ENCODE data around the gene CACNB4.
A peak's percentile ranks its signal among the peaks of the same experiment; 100 is the strongest.

The CACNB4 gene

DNA sequence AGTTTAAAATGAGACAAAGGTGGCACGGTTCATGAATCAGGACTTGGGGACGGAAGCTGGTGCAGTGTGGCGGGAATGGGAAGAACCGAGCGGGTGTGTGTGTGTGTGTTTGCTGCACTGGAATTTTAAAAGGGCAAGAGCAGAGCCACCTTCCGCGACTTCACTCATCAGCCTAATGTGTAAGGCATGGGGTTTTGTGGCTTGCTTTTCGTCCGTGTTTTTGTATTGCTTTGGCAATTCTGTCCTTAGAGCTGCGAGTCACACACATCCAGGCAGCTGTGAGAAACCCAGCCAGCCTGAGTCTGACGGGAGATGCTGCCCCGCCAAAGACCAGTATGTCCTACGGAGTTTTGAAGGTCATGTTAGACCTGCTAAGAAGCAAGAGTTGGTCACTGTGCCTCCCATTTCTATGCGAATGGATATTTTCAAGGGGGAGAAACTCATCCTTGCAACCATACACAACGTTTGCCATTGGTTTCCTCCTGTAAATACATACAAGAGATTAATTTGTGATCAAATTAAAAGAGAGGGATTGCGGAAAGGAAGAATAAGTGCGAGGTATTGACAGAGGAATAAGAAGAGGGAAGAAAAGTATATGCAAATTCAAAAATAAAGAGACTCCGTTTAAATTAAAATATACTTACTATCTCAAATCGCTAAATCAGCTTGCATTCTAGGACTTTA lies 665 bp upstream of the CACNB4 start:
- TF ChIP-seq, protein P1, sequence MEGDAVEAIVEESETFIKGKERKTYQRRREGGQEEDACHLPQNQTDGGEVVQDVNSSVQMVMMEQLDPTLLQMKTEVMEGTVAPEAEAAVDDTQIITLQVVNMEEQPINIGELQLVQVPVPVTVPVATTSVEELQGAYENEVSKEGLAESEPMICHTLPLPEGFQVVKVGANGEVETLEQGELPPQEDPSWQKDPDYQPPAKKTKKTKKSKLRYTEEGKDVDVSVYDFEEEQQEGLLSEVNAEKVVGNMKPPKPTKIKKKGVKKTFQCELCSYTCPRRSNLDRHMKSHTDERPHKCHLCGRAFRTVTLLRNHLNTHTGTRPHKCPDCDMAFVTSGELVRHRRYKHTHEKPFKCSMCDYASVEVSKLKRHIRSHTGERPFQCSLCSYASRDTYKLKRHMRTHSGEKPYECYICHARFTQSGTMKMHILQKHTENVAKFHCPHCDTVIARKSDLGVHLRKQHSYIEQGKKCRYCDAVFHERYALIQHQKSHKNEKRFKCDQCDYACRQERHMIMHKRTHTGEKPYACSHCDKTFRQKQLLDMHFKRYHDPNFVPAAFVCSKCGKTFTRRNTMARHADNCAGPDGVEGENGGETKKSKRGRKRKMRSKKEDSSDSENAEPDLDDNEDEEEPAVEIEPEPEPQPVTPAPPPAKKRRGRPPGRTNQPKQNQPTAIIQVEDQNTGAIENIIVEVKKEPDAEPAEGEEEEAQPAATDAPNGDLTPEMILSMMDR (IDR thresholded peaks at IDR 0.05; ENCODE audit: low read depth, low read length, missing control alignments), result no peak
- DNase-seq (ENCODE audit: low read depth), result no peak
- in situ Hi-C loops (cut with HindIII; ENCODE audit: low sequenced_read_pairs), result no loop called here
- peak overlapping the region; percentile 57 for H3K4me3 ChIP-seq (ENCODE audit: low read depth, low read length)

DNA sequence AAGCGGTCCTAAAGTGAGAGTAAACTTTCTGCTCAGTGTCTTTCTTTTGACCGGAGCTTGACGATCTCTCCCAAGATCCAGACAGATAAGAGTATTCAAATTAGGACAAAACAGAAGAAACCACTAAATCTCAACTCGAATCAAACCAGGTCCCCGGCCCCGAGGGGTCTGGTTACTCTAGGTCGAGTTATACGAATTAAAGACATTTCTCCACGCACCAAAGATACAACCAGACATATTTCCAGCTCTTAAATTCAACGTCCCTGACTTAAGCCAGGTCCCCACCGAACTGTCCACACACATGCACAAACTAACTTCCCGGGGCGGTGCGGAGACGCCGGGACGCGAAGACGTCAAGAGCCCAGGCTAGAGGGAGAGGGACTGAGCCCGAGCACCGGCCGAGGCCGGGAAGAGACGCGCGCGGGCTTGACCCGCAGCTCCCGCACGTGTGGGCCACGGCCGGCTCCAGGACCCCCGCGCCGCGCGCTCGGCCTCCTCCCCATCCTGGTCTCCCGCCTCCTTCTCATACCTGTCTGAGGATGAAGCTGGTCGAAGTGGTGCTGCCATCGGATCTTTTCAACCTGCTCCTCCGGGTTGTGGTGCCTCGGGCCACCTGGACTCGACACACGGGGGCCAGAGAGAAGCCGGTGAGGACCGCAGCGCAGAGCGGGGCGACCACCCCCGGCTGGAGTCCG lies 896 bp downstream of the CACNB4 start:
- peak overlapping the region; percentile 57 for H3K4me3 ChIP-seq (ENCODE audit: low read depth, low read length)
- no peak for DNase-seq (ENCODE audit: low read depth)
- in situ Hi-C loops (cut with HindIII; ENCODE audit: low sequenced_read_pairs), result no loop called here
- TF ChIP-seq, protein P1 (IDR thresholded peaks at IDR 0.05; ENCODE audit: low read depth, low read length, missing control alignments), result no peak

DNA sequence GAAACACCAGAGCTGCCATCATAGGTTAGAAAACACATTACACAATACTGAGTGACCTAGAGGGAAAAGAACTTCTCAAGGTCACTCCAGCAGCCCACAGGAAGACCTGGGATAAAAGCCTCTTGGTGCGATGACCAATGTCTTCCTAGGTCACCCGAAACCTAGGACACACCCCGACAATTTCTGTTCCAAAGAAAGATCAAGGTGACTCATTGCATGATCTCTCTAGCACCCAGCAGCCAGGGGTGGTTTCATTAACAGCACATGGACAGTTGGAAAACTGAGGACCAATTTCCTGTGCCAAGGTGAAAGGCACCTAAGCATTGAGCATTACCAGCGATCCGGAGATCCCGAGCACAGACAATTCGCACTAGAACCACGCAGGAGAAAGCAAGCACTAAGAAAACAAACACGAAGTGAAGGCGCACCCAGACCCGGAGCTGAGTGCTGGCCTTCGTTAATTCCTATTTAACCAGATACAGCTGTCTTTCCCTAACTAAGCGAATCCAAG lies 1.5 kb downstream of the CACNB4 start:
- in situ Hi-C loops (cut with HindIII; ENCODE audit: low sequenced_read_pairs), result no loop called here
- H3K4me3 ChIP-seq (ENCODE audit: low read depth, low read length), result peak overlapping the region; percentile 57
- TF ChIP-seq, protein P1 (IDR thresholded peaks at IDR 0.05; ENCODE audit: low read depth, low read length, missing control alignments), result no peak
- DNase-seq (ENCODE audit: low read depth), result no peak

DNA sequence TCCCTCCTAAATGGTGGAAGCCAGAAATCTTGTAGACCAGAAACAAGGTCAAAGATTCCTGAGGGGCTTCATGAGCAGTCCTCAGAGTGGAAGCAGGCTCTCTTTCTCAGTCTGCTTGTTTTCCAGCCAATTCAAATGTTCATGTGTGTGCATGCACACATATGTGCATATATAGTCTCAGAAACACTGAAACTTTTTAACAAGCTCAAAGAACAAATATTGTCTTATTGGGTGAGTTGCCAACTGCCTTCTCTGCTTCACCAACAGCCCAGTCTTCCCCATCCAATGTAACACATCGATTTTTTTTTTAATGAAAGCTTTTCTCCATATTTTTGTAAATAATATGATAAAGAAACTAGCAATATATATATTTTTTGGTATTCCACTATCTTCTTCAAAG lies 3.7 kb downstream of the CACNB4 start:
- no peak overlapping the region for H3K4me3 ChIP-seq (ENCODE audit: low read depth, low read length)
- TF ChIP-seq, protein P1 (IDR thresholded peaks at IDR 0.05; ENCODE audit: low read depth, low read length, missing control alignments), result no peak
- in situ Hi-C loops (cut with HindIII; ENCODE audit: low sequenced_read_pairs), result no loop called here
- no peak for DNase-seq (ENCODE audit: low read depth)

DNA sequence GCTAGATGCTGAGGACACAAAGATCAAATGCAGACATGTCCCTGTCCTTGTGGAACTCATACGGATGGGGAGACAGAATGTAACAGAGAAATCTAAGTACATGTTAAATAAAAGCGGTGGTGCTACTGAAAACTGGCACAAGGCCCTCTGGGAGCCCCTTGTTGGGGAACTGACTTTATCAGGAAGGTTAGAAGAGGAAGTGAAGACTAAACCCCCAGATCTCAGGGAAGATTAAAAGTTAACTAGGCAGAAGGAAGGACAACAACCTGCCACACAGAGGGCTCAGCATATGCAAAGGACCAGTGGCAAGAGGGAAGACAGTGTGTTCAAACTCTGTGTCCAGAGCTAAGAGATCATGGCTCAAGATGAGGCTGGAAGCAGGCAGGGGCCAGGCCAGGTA lies 4.8 kb downstream of the CACNB4 start:
- DNase-seq (ENCODE audit: low read depth), result no peak
- H3K4me3 ChIP-seq (ENCODE audit: low read depth, low read length), result no peak overlapping the region
- TF ChIP-seq, protein P1 (IDR thresholded peaks at IDR 0.05; ENCODE audit: low read depth, low read length, missing control alignments), result no peak
- in situ Hi-C loops (cut with HindIII; ENCODE audit: low sequenced_read_pairs), result no loop called here

DNA sequence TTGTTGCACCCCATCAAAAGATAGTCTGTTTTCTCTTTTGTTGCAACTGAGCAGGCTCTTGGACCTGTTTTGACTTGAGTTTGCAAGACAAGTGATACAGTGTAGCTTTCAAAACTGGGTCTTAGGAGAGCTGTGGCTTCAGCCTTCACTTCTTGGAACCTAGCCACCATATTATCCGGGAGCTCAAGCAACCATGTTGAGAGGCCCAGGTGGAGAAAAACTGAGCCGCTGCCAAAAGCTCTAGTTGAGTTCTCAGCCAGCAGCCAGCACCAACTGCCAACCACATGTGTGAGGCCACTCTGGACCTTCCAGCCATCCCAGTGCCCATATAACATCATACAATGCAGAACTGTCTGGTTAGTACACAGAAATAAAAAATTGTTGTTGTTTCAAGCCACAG lies 5.4 kb downstream of the CACNB4 start:
- no peak overlapping the region for H3K4me3 ChIP-seq (ENCODE audit: low read depth, low read length)
- DNase-seq (ENCODE audit: low read depth), result no peak
- TF ChIP-seq, protein P1 (IDR thresholded peaks at IDR 0.05; ENCODE audit: low read depth, low read length, missing control alignments), result no peak
- in situ Hi-C loops (cut with HindIII; ENCODE audit: low sequenced_read_pairs), result no loop called here
